SW480 (cell line): ENCODE data around the gene VIPR2.
"Not testable (repeated sequence)": the region's sequence is repeated elsewhere in the genome, so short reads cannot be mapped to it uniquely, and the experiment has no call there.

Experiments used
- DNase-seq: peaks from one replicate; pipeline ENCODE4 v3.0.0-alpha.2; 2016; ENCODE audit warnings: low spot score

VIPR2 gene

DNA sequence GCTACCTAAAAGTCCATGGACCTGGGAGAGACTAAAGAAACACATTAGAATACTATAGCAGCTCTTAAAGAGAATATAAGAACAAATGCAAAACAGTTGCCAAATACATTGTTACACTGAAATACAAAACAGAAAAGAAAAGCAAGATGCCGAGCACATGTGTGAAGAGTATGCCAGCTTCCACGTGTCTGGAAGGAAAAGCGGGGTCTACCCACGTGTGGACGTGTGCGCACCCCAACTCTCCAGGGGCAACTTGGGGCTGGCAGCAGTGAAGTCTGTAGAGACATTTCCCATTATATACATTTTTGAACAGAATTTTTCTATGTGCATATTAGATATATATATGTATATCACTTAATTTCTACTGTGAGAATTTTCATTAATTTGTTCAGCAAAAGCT lies 6.2 kb downstream of the VIPR2 start:
- DNase-seq = no peak

- DNase-seq = no peak
Measured at GRCh38 chr7:159137906-159138305, 6.8 kb downstream of the VIPR2 start.

GRCh38 chr7:159136846-159137245 lies 7.8 kb downstream of the VIPR2 start:
- no peak for DNase-seq

DNA sequence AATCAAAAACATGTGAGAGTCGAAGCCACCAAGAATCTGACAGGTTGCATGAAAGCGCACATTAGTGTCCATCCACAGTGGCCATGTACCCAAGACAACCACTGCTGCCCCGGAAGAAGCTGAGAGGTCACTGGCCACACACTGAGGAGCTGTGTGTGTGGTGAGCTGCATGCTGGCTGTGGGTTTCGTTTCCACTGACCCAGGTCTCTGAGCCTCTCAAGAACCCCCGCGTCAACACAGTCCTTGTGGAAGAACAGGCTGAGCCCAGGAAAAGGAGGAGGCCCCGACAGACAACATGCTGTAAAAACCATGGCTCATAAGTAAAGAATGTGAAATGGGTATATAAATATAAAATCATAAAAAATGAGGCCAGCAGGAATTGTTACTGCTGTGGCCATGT lies 8.2 kb downstream of the VIPR2 start:
- DNase-seq = no peak

- no peak for DNase-seq
Measured at GRCh38 chr7:159136013-159136412, 8.7 kb downstream of the VIPR2 start.

DNA sequence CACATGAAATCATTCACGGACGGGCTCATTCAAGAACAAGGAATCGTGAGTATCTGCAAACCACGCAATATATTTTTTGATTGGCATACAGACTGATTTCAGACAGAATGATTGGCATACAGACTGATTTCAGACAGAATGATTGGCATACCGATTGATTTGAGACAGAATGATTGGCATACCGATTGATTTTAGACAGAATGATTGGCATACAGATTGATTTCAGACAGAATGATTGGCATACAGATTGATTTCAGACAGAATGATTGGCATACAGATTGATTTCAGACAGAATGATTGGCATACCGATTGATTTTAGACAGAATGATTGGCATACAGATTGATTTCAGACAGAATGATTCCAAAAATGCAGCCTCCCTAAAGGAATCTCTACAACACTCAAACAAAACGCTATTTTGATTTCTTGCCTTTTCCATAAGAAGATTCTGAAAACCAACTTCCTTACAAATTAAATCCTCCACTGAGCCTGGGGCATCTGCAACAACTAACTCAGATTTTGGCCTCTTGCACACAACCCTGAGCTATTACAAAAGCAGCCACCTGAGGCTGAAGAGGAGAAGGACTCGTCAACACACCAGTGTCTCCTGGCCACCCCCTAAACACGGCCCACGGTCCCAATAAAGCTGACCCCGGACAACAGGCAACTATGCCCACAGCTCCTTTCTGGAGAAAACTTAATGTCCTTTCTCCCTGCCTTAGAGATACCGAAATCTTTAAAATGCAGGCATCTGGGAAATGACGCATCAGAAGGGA lies 11.8 kb downstream of the VIPR2 start:
- DNase-seq = not testable (repeated sequence)

DNA sequence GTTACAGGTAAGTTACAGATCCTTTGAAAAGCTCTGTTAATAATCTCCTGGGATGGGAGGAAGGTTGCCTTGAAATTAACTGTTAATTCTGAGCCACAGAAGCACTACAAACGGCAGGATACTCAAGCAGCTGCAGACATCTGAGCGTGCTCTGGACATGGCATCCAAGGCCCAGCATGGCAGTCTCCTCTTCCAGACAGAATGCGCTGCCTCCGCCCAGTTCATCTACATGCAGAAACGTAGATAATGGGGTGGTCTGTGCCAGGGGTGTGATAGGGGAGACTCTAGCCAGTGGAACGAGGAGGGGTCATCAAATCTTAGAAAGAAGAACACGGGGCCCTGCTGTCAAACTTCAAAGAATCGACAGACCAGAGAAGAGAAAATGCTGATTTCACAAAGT lies 13.8 kb downstream of the VIPR2 start:
- no peak for DNase-seq

DNA sequence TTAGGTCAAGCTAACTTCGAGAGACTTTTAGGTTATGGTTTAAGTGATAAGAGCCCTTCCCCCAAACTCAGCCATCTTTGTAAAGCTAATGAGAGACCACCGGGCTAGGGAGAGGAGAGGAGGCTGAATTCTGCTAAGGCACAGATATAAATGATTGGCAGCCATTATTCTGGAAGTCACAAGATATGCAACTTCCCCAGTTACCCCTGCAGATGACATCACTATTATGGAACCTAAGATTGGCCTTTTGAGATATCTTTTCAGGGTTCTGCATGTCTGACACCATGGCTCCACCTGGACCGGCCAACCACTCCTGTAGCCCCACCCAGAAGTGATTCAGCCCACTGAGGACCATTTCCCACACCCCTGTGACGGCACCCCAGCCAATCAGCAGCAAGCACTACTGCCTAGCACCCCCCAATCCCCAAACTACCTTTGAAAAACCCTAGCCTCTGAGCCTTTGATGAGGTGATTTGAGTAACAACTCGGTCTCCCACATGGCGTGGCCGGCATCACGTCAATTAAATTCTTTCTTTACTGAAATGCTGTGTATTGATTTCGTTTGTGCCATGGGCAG lies 14.4 kb downstream of the VIPR2 start:
- DNase-seq = no peak

DNA sequence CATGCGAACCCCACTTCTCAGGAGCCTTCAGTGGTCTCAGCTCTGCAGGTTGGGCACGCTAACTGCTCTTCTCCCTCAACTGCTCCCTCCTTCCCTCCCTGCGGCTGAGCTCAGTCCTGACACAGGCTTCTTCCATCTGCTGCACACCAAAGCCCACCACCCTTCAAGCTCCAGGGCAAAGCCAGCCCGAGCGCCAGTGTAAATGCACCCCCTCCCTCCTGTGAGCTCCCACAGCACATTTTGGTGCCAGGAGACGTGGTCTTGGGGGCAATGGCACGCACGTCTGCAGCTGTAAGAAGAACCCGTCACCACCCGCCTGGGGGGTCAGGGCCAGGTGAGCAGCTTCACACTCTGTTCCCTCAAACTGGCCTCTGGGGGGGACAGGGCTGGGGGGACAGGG lies 15.9 kb downstream of the VIPR2 start:
- no peak for DNase-seq

GRCh38 chr7:159127691-159128642 lies 16.7 kb downstream of the VIPR2 start:
- no peak for DNase-seq

DNA sequence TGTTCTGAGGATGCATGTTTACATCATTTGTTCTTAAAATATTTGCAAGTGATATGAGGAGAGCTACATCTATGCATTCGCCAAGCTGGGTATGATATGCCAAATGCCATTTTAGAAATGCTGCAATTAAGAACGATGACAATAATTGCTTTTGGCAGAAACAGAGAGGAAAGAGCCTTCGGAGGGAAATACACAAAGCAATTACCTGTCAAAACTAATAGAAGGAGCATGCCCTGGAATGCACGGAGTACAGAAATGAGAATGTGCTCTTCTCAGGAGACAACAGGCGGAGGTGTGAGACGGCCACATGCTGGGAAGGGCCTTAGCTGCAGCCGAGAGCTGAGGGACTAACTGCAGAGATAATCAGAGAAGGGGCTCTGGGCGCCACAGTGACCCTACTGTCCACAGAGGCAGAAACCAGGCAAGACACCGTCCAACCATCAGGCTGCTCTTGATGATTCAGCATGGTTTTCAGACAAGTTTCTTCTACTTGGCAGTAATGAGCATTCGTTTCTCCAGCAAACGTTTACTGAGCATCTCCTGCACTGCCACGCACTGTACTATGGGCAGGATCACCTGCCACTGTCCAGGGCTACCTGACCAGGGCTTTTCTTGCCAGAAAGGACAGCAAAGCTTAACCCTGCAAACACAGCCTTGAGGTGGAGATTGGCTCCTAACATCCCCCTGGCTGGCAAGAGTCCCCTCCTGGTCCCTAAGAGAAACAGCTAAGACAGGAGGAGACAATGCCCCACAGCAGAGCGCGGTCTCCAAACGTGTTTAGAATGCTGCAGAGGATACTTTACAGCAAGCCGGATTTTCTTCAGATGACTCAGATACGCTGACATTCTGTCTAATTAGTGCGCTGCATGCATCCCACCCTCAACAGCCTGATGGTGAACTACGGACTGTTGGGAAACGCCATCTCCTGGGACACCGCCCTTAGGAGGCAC lies 18.1 kb downstream of the VIPR2 start:
- DNase-seq = no peak

- no peak for DNase-seq
Measured at GRCh38 chr7:159125955-159126270, 18.8 kb downstream of the VIPR2 start.

DNA sequence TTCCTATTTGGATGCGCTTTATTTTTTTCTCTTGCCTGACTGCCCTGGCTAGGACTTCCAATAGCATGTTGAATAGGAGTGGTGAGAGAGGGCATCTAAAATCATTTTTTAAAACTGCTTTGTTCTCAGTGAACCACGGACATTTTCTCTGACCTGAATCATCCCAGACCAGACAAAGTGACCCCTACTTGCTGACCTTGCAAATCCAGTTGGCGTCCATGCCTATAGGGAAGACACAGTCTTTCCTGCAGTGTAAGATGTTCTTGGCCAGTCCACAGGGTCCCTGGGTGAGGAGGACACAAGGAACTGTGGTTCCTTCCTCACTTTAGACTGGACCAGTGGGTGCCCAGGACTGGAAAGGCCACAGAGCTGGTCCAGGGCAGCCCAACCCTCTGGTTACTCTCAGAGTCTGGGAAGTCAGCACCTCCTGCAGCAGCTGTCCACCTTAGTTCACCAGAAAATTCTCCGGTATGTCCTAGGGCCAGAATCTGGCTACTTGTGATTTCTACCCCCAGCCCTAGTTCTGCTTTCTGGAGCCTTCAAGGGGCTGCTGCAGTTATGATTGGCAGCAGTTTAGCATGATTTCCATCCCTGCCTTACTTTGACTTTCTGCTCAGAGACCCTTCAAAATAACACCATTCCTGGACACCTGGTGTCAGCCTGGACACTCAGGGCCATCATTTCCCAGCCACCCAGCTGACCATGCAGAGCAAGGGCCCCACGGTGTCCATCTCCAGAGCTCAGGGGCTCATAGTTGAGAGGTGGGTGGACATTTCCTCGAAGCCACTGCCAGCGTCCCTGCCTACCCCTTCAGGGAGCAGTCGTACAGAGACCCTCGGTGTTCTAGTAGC lies 19.3 kb downstream of the VIPR2 start:
- DNase-seq = no peak

GRCh38 chr7:159123793-159124192 lies 20.9 kb downstream of the VIPR2 start:
- not testable (repeated sequence) for DNase-seq

- not testable (repeated sequence) for DNase-seq
Measured at GRCh38 chr7:159123294-159123693, 21.4 kb downstream of the VIPR2 start.

- no peak for DNase-seq
Measured at GRCh38 chr7:159122276-159122675, 22.4 kb downstream of the VIPR2 start.

DNA sequence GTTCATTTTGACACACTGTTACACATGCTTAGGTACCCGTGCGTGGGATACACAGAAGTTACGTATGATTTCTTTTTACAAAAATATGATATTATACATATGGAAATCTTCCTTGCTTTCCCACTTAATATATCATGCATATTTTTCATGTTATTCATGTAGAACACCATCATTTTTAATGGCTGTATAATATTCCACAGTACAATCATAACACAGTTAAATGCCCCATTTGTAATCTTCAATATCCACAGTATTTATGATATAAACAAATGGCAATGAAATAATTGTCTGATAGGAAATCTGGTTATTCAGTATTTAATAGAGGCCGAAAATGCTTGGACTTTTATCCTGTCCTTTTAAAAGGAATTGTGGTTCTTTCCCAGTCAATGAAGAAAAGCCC lies 23.2 kb downstream of the VIPR2 start:
- DNase-seq = no peak

DNA sequence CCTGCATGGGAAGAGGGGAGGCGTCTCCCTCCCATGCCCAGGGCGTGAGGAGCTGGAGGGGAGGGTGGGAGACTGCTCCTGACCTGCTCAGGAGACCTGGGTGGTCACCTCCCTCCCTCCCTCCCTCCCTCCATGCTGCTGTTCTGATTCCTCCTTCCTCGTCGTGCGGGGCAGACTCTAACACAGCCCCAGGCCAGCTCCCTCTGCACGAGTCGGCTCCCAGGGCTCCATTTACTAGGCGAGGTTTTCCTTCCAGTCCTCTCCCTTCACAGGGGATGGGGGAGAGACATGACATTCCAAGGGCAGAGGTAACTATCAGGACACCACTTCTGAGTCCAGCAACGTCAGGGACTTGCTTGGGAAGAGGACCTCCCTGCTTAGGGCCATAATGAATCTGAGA lies 23.6 kb downstream of the VIPR2 start:
- no peak for DNase-seq

DNA sequence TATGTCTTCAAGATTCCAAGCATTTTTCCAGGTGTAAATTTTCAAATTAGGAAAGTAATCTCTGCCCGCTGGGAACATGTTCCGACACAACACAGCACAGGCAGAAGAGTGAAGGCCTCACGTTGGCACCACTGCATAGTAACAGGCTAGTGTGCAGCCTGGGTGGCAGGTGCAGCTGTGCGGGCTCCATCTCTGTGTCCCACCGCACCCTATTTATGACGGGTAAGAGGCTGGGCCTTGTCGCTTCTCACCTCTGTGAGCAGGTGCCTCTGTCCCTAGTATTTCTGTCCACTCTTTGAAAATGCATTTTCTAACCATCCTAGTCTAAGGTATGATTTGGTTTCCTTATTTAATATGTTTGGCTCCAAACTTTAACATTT lies 24.1 kb downstream of the VIPR2 start:
- DNase-seq = no peak

GRCh38 chr7:159119851-159120539 lies 24.7 kb downstream of the VIPR2 start:
- DNase-seq = no peak
